Stimulated activated CD8-positive, alpha-beta memory T cell treated with anti-CD3 and anti-CD28 coated beads, Interleukin-7, amount 100 ng/mL, for 24 hours (primary cell): Measurements from ENCODE around the gene OR6Y1.

Source experiments
- DNase-seq: peaks from one replicate; pipeline ENCODE4 v3.0.0-alpha.2; 2020; ENCODE audit warnings: low read depth

Gene OR6Y1

GRCh38 chr1:158554352-158554751 is at the start of gene OR6Y1:
Gene OR6Y1 (minus strand): TSS chr1:158554405. CDS start chr1:158548105, 6,300 bp downstream.
- no peak for DNase-seq

GRCh38 chr1:158600735-158601134 is 46.5 kb upstream of the OR6Y1 start:
- no peak for DNase-seq

- DNase-seq, result no peak
These were observed 32.7 kb upstream of the OR6Y1 start for GRCh38 chr1:158586942-158587341.

GRCh38 chr1:158583962-158584361 is 29.8 kb upstream of the OR6Y1 start:
- no peak for DNase-seq

- no peak for DNase-seq
These were observed 25.5 kb upstream of the OR6Y1 start, which contains the start of gene OR10X1 for GRCh38 chr1:158579733-158580132. Gene OR10X1 (minus strand): TSS chr1:158579899. CDS start chr1:158579899, 0 bp downstream.

GRCh38 chr1:158577561-158577960 is 23.4 kb upstream of the OR6Y1 start:
- DNase-seq, result no peak

- no peak for DNase-seq
These were observed 18.0 kb upstream of the OR6Y1 start for GRCh38 chr1:158572226-158572625.

GRCh38 chr1:158570480-158570879 is 16.3 kb upstream of the OR6Y1 start, which contains the start of gene OR6P1:
Gene OR6P1 (minus strand): TSS chr1:158570580. CDS start chr1:158563604, 6,976 bp downstream.
- DNase-seq, result no peak

GRCh38 chr1:158564608-158565007 is 10.4 kb upstream of the OR6Y1 start:
- no peak for DNase-seq

- no peak for DNase-seq
These were observed 9.6 kb upstream of the OR6Y1 start for GRCh38 chr1:158563853-158564252.

- no peak for DNase-seq
These were observed 5.5 kb upstream of the OR6Y1 start for GRCh38 chr1:158559696-158560095.

GRCh38 chr1:158552296-158552695 is 1.9 kb downstream of the OR6Y1 start:
- DNase-seq, result no peak

GRCh38 chr1:158547533-158547932 is 6.7 kb downstream of the OR6Y1 start:
- no peak for DNase-seq

GRCh38 chr1:158537609-158538008 is 16.6 kb downstream of the OR6Y1 start:
- DNase-seq, result no peak

GRCh38 chr1:158534496-158534895 is 19.7 kb downstream of the OR6Y1 start:
- no peak for DNase-seq

GRCh38 chr1:158527190-158527815 is 26.9 kb downstream of the OR6Y1 start:
- no peak for DNase-seq

- no peak for DNase-seq
These were observed 32.5 kb downstream of the OR6Y1 start for GRCh38 chr1:158521666-158522058.

- no peak for DNase-seq
These were observed 33.1 kb downstream of the OR6Y1 start for GRCh38 chr1:158520955-158521665.

- DNase-seq, result no peak
These were observed 34.2 kb downstream of the OR6Y1 start for GRCh38 chr1:158520021-158520420.

GRCh38 chr1:158516966-158517365 is 37.2 kb downstream of the OR6Y1 start:
- no peak for DNase-seq

- DNase-seq, result no peak
These were observed 44.6 kb downstream of the OR6Y1 start for GRCh38 chr1:158509471-158510156.

GRCh38 chr1:158507511-158507910 is 46.7 kb downstream of the OR6Y1 start:
- no peak for DNase-seq
